Caco-2 (cell line): ENCODE data around the gene SIRPA. TPM values are rescaled to one million over a fixed set of nuclear protein-coding genes. Genes with fewer than 3 reads are reported as not detected.

Experiments
- BruUV-seq: library from RNA; stranded (reverse); fragments of 400-500 nt; replicated peaks from 2 replicates; lab custom pipeline; 2021; lab: Mats Ljungman, UMichigan
- CTCF ChIA-PET: fragments of 300-600 bp; sonication (Branson Sonifier 250); formaldehyde crosslinking; loops from one replicate; lab custom pipeline; 2022; ENCODE audit warnings: antibody characterized with exemption; lab: Charles Lee
- POLR2A ChIA-PET: fragments of 300-600 bp; sonication (Branson Sonifier 250); formaldehyde crosslinking; loops from one replicate; lab custom pipeline; 2022; ENCODE audit warnings: antibody characterized with exemption; lab: Charles Lee
- DNase-seq, 2 experiments: peaks; one replicate each; pipeline versions ENCODE4 v3.0.0 to v3.0.0-alpha.2; 2020 to 2022
- H3K27me3 ChIP-seq: replicated peaks from 2 replicates; pipeline ENCODE4 v1.6.0; 2011; ENCODE audit warnings: low read length; ENCODE audit not compliant: control insufficient read depth, insufficient read depth
- H3K36me3 ChIP-seq: 2 replicates; pipeline ENCODE4 v1.5.1; 2011; ENCODE audit warnings: low read length; ENCODE audit not compliant: control insufficient read depth, insufficient read depth
- H3K4me1 ChIP-seq: fragments of 250-450 bp; sonication (Bioruptor Pico); 2 replicates; pipeline ENCODE4 v1.5.1; 2020; ENCODE audit warnings: mild to moderate bottlenecking
- H3K4me3 ChIP-seq: 2 replicates; pipeline ENCODE4 v1.5.1; 2011; ENCODE audit warnings: low read depth, mild to moderate bottlenecking, control low read depth, low read length
- H3K9me3 ChIP-seq: fragments of 250-450 bp; sonication (Bioruptor Pico); 2 replicates; pipeline ENCODE4 v1.5.1; 2020; ENCODE audit warnings: mild to moderate bottlenecking, moderate library complexity
- H3K27ac Mint-ChIP-seq: one replicate; pipeline ENCODE4 v1.8.0; 2022; ENCODE audit warnings: mixed read lengths; ENCODE audit not compliant: unreplicated experiment
- H3K27me3 Mint-ChIP-seq: one replicate; pipeline ENCODE4 v1.8.0; 2022; ENCODE audit warnings: mixed read lengths; ENCODE audit not compliant: insufficient read depth, unreplicated experiment
- H3K36me3 Mint-ChIP-seq: one replicate; pipeline ENCODE4 v1.8.0; 2022; ENCODE audit warnings: mild to moderate bottlenecking, mixed read lengths; ENCODE audit not compliant: insufficient read depth, unreplicated experiment
- H3K4me1 Mint-ChIP-seq: one replicate; pipeline ENCODE4 v1.8.0; 2022; ENCODE audit warnings: low read depth, mixed read lengths; ENCODE audit not compliant: unreplicated experiment
- H3K4me3 Mint-ChIP-seq: one replicate; pipeline ENCODE4 v1.8.0; 2022; ENCODE audit warnings: mild to moderate bottlenecking, moderate library complexity, mixed read lengths; ENCODE audit not compliant: unreplicated experiment
- H3K9me3 Mint-ChIP-seq: one replicate; pipeline ENCODE4 v1.8.0; 2022; ENCODE audit warnings: mixed read lengths; ENCODE audit not compliant: unreplicated experiment
- CTCF ChIP-seq, 2 experiments: fragments of 200-600 bp in 1 of 2; IDR thresholded peaks; 1 replicate in 1 of 2; 2 replicates in 1 of 2; pipeline versions ENCODE4 v1.5.1 to v1.8.0; 2011 to 2022; ENCODE audit warnings: antibody characterized with exemption in 1 of 2, control low read depth in 1 of 2, inconsistent platforms in 1 of 2, low read depth in 1 of 2, low read length in 1 of 2, mild to moderate bottlenecking in 1 of 2, moderate library complexity in 1 of 2; ENCODE audit not compliant: insufficient read depth in 1 of 2, severe bottlenecking in 1 of 2, unreplicated experiment in 1 of 2
- intact Hi-C: fragments of 100-400 bp; cut with micrococcal nuclease; formaldehyde crosslinking; loops from one replicate; pipeline ENCODE4 v1.10.0; 2022; ENCODE audit not compliant: unreplicated experiment
- total RNA-seq: library from RNA; stranded (reverse); gene quantifications from 2 replicates; pipeline ENCODE4 v1.2.3, GENCODE V29; 2022

SIRPA gene
- total RNA-seq, 1 experiment from 2014 or later: 33.3 TPM

- BruUV-seq: no TSS peak
- no peak for DNase-seq
- Histone ChIP-seq H3K27me3 (no peaks in the 10 kb centered on the region), H3K9me3 (no peaks in the 10 kb centered on the region), H3K4me3 (no peak overlapping the region), H3K36me3 (no peaks in the 10 kb centered on the region), H3K4me1 (no peaks in the 10 kb centered on the region)
- TF ChIP-seq CTCF (IDR thresholded peaks at IDR 0.05; ENCODE audit: insufficient read depth in 1 of 2, low read depth in 1 of 2, low read length in 1 of 2, severe bottlenecking in 1 of 2, unreplicated experiment in 1 of 2): no peak
- intact Hi-C loops: no loop called here
- peaks cover 10% of the 10 kb centered on the region for H3K27me3 Mint-ChIP-seq
- peaks cover 7% of the 10 kb centered on the region for H3K4me1 Mint-ChIP-seq
- no peak overlapping the region for H3K4me3 Mint-ChIP-seq
- H3K36me3 Mint-ChIP-seq: no peaks in the 10 kb centered on the region
- no peaks in the 10 kb centered on the region for H3K9me3 Mint-ChIP-seq
- POLR2A ChIA-PET: no interaction called here
- CTCF ChIA-PET: no interaction called here
- no peak overlapping the region for H3K27ac Mint-ChIP-seq
Measured at GRCh38 chr20:1961374-1961773, 66.2 kb downstream of the SIRPA start.

- no TSS peak for BruUV-seq
- no peak for DNase-seq
- no peaks in the 10 kb centered on the region for H3K36me3 ChIP-seq
- intact Hi-C loops: loop anchor here (2.0 kb wide), 1 partner anchor 199 kb away; no protein-coding TSS in a partner anchor
- Mint-ChIP-seq H3K9me3 (no peaks in the 10 kb centered on the region), H3K4me1 (peaks cover 7% of the 10 kb centered on the region), H3K36me3 (no peaks in the 10 kb centered on the region), H3K27ac (no peak overlapping the region), H3K27me3 (peaks cover 11% of the 10 kb centered on the region), H3K4me3 (no peak overlapping the region)
- no peaks in the 10 kb centered on the region for H3K9me3 ChIP-seq
- H3K4me1 ChIP-seq: no peaks in the 10 kb centered on the region
- H3K27me3 ChIP-seq: no peaks in the 10 kb centered on the region
- ChIA-PET POLR2A (interaction anchor here (0.6 kb wide), 1 partner anchor 129 kb away, joined by 3 read pairs; no protein-coding TSS in a partner anchor), CTCF (interaction anchor here (0.6 to 1.3 kb wide), 2 partner anchors 162 to 488 kb away, joined by 3 read pairs; no protein-coding TSS in a partner anchor)
- TF ChIP-seq CTCF (IDR thresholded peaks at IDR 0.05; ENCODE audit: insufficient read depth in 1 of 2, low read depth in 1 of 2, low read length in 1 of 2, severe bottlenecking in 1 of 2, unreplicated experiment in 1 of 2): no peak
- no peak overlapping the region for H3K4me3 ChIP-seq
Measured at GRCh38 chr20:1964061-1964460, 68.9 kb downstream of the SIRPA start.

DNA sequence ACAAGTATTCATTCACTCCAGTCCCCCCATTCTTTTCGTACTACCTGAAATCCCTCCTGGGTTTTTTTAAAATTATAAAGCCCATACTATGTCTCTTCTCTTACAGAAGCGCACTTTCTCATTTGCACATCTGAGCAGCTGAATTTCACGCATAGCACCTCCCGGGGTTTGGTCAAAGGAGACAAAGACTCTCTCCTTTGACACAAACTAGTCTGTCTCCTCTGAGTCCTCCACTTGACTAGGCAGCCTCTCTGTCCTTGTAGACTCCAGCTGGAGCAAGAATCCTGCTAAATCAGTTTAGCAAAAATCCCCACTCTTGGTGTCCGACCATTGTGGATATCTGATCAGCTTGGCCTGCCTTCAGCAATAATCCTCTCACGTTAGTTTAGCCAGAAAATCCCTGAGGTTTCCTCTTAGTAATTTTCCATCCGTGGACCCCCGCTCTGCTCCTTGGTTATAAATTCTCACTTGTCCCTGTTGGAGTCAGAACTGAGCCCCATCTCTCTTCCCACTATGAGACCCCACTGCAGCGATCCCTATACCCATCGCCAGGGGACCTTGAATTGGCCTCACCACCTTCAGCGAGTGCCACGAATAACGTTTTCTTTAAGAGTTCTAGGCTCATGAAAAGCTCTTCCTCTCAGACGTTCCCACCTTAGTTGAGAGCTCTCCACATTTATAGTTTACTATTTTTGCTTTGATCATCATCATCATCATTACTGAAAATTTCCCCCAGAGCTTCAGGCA, 69.6 kb downstream of the SIRPA start:
- peaks cover 13% of the 10 kb centered on the region for H3K27me3 Mint-ChIP-seq
- POLR2A ChIA-PET: no interaction called here
- intact Hi-C loops: loop anchor here (1.0 to 5.0 kb wide), 3 partner anchors 128 to 200 kb away; no protein-coding TSS in a partner anchor
- Histone ChIP-seq H3K4me3 (no peak overlapping the region), H3K9me3 (no peaks in the 10 kb centered on the region), H3K36me3 (no peaks in the 10 kb centered on the region), H3K4me1 (no peaks in the 10 kb centered on the region), H3K27me3 (no peaks in the 10 kb centered on the region)
- H3K36me3 Mint-ChIP-seq: no peaks in the 10 kb centered on the region
- CTCF ChIA-PET: interaction anchor here (0.6 to 1.8 kb wide), 6 partner anchors 41 to 488 kb away, joined by 3 to 11 read pairs (median 4); no protein-coding TSS in a partner anchor
- H3K9me3 Mint-ChIP-seq: no peaks in the 10 kb centered on the region
- BruUV-seq: no TSS peak
- no peak for DNase-seq
- no peak overlapping the region for H3K27ac Mint-ChIP-seq
- no peak overlapping the region for H3K4me3 Mint-ChIP-seq
- peaks cover 7% of the 10 kb centered on the region for H3K4me1 Mint-ChIP-seq
- no peak for TF ChIP-seq CTCF (IDR thresholded peaks at IDR 0.05; ENCODE audit: insufficient read depth in 1 of 2, low read depth in 1 of 2, low read length in 1 of 2, severe bottlenecking in 1 of 2, unreplicated experiment in 1 of 2)
